Measurements from ENCODE around the gene PLAC8.
"Not testable (repeated sequence)": the region's sequence is repeated elsewhere in the genome, so short reads cannot be mapped to it uniquely, and the experiment has no call there.

DNA sequence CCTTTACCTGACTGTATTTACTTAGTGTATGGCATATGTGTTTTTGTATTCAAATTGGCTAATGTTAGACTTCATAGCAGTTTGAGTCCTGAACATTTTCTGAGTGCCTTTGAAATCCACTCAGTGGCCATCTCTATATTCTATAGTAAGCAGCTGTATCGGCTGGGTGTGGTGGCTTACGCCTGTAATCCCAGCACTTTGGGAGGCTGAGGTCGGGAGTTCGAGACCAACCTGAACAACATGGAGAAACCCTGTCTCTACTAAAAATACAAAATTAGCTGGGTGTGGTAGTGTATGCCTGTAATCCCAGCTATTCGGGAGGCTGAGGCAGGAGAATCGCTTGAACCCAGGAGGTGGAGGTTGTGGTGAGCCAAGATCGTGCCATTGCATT, 2.8 kb downstream of the PLAC8 start:
- TF ChIP-seq ZBTB8A (tag by site-specific recombination; IDR thresholded peaks at IDR 0.05), result not testable (repeated sequence)
- TF ChIP-seq, protein P1, sequence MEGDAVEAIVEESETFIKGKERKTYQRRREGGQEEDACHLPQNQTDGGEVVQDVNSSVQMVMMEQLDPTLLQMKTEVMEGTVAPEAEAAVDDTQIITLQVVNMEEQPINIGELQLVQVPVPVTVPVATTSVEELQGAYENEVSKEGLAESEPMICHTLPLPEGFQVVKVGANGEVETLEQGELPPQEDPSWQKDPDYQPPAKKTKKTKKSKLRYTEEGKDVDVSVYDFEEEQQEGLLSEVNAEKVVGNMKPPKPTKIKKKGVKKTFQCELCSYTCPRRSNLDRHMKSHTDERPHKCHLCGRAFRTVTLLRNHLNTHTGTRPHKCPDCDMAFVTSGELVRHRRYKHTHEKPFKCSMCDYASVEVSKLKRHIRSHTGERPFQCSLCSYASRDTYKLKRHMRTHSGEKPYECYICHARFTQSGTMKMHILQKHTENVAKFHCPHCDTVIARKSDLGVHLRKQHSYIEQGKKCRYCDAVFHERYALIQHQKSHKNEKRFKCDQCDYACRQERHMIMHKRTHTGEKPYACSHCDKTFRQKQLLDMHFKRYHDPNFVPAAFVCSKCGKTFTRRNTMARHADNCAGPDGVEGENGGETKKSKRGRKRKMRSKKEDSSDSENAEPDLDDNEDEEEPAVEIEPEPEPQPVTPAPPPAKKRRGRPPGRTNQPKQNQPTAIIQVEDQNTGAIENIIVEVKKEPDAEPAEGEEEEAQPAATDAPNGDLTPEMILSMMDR (tag by site-specific recombination; IDR thresholded peaks at IDR 0.05), result not testable (repeated sequence)

Measured in HEK293 (cell line).